ENCODE measurements around the gene IMPDH1.

DNA sequence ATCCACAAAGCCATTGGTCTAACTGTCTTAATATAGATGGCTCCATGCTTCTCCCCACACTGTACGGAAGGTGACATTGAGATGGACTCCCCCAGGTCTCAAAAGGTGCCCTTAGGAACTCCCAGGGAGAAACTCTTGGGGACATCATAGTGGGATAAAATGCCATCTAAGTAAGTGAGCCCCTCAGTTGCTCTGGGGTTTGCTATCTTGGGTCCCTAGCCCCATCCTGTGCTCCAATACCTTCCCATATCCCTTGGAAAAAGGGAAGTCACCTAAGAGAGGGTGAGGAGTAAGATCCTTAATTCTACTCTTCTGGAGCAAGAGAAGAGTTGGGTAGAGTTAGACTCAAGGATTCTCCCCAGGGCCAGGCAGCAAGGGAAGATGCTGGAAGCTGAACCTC, 56.2 kb downstream of the IMPDH1 start:
- TF ChIP-seq, protein P1, sequence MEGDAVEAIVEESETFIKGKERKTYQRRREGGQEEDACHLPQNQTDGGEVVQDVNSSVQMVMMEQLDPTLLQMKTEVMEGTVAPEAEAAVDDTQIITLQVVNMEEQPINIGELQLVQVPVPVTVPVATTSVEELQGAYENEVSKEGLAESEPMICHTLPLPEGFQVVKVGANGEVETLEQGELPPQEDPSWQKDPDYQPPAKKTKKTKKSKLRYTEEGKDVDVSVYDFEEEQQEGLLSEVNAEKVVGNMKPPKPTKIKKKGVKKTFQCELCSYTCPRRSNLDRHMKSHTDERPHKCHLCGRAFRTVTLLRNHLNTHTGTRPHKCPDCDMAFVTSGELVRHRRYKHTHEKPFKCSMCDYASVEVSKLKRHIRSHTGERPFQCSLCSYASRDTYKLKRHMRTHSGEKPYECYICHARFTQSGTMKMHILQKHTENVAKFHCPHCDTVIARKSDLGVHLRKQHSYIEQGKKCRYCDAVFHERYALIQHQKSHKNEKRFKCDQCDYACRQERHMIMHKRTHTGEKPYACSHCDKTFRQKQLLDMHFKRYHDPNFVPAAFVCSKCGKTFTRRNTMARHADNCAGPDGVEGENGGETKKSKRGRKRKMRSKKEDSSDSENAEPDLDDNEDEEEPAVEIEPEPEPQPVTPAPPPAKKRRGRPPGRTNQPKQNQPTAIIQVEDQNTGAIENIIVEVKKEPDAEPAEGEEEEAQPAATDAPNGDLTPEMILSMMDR (IDR thresholded peaks at IDR 0.05) = no peak
- no peak for TF ChIP-seq POLR2AphosphoS5 (IDR thresholded peaks at IDR 0.05; ENCODE audit: low read depth, low read length)

Data from Panc1 (cell line).